ENCODE measurements around the gene CDH12.

The CDH12 gene

GRCh38 chr5:22111320-22111719 is 741.8 kb downstream of the CDH12 start:
- no peak for TF ChIP-seq CTCF (IDR thresholded peaks at IDR 0.05)
- H3K27me3 Mint-ChIP-seq (ENCODE audit: low read depth, poor library complexity) = no peaks in the 10 kb centered on the region
- H3K4me1 Mint-ChIP-seq = peaks cover 8% of the 10 kb centered on the region
- no peak for DNase-seq
- H3K4me3 Mint-ChIP-seq = no peak overlapping the region
- H3K27ac Mint-ChIP-seq = no peak overlapping the region
- no peaks in the 10 kb centered on the region for H3K9me3 Mint-ChIP-seq
- no peaks in the 10 kb centered on the region for H3K36me3 Mint-ChIP-seq (ENCODE audit: low read depth)

- peaks cover 4% of the 10 kb centered on the region for H3K27me3 Mint-ChIP-seq (ENCODE audit: low read depth, poor library complexity)
- no peaks in the 10 kb centered on the region for H3K36me3 Mint-ChIP-seq (ENCODE audit: low read depth)
- H3K27ac Mint-ChIP-seq = no peak overlapping the region
- peaks cover 1% of the 10 kb centered on the region for H3K4me1 Mint-ChIP-seq
- H3K9me3 Mint-ChIP-seq = no peaks in the 10 kb centered on the region
- TF ChIP-seq CTCF (IDR thresholded peaks at IDR 0.05) = no peak
- DNase-seq = no peak
- H3K4me3 Mint-ChIP-seq = no peak overlapping the region
Measured at GRCh38 chr5:22109315-22109714, 743.8 kb downstream of the CDH12 start.

GRCh38 chr5:22108545-22108944 is 744.6 kb downstream of the CDH12 start:
- no peak for TF ChIP-seq CTCF (IDR thresholded peaks at IDR 0.05)
- Mint-ChIP-seq H3K27ac (no peak overlapping the region), H3K4me1 (no peaks in the 10 kb centered on the region), H3K4me3 (no peak overlapping the region), H3K27me3 (ENCODE audit: low read depth, poor library complexity) (peaks cover 4% of the 10 kb centered on the region), H3K9me3 (no peaks in the 10 kb centered on the region), H3K36me3 (ENCODE audit: low read depth) (no peaks in the 10 kb centered on the region)
- no peak for DNase-seq

- H3K36me3 Mint-ChIP-seq (ENCODE audit: low read depth) = no peaks in the 10 kb centered on the region
- H3K9me3 Mint-ChIP-seq = no peaks in the 10 kb centered on the region
- no peak overlapping the region for H3K27ac Mint-ChIP-seq
- no peak overlapping the region for H3K4me3 Mint-ChIP-seq
- no peaks in the 10 kb centered on the region for H3K4me1 Mint-ChIP-seq
- peaks cover 4% of the 10 kb centered on the region for H3K27me3 Mint-ChIP-seq (ENCODE audit: low read depth, poor library complexity)
- DNase-seq = no peak
- TF ChIP-seq CTCF (IDR thresholded peaks at IDR 0.05) = no peak
Measured at GRCh38 chr5:22102823-22103359, 750.3 kb downstream of the CDH12 start.

- Mint-ChIP-seq H3K4me1 (no peaks in the 10 kb centered on the region), H3K27me3 (ENCODE audit: low read depth, poor library complexity) (no peaks in the 10 kb centered on the region), H3K4me3 (no peak overlapping the region), H3K36me3 (ENCODE audit: low read depth) (no peaks in the 10 kb centered on the region), H3K27ac (no peak overlapping the region), H3K9me3 (no peaks in the 10 kb centered on the region)
- TF ChIP-seq CTCF (IDR thresholded peaks at IDR 0.05) = no peak
- no peak for DNase-seq
Measured at GRCh38 chr5:22088517-22088916, 764.6 kb downstream of the CDH12 start.

- no peak for TF ChIP-seq CTCF (IDR thresholded peaks at IDR 0.05)
- Mint-ChIP-seq H3K27ac (no peak overlapping the region), H3K4me1 (no peaks in the 10 kb centered on the region), H3K9me3 (no peaks in the 10 kb centered on the region), H3K36me3 (ENCODE audit: low read depth) (no peaks in the 10 kb centered on the region), H3K4me3 (no peak overlapping the region), H3K27me3 (ENCODE audit: low read depth, poor library complexity) (no peaks in the 10 kb centered on the region)
- DNase-seq = no peak
Measured at GRCh38 chr5:22079566-22079965, 773.6 kb downstream of the CDH12 start.
